Measurements from ENCODE around the gene ZBTB7C.
A peak's percentile ranks its signal among the peaks of the same experiment; 100 is the strongest.
"Not testable (repeated sequence)": the region's sequence is repeated elsewhere in the genome, so short reads cannot be mapped to it uniquely, and the experiment has no call there.

Gene ZBTB7C

GRCh38 chr18:48408727-48409590 is at the start of gene ZBTB7C:
ZBTB7C (minus strand) TSS chr18:48409383.
- DNase-seq (ENCODE audit: low read depth, low spot score): no peak

- DNase-seq (ENCODE audit: low read depth, low spot score): no peak
These were observed 47.7 kb upstream of the ZBTB7C start for GRCh38 chr18:48456838-48457237.

GRCh38 chr18:48455555-48456478 is 46.6 kb upstream of the ZBTB7C start:
- no peak for DNase-seq (ENCODE audit: low read depth, low spot score)

GRCh38 chr18:48454261-48454757 is 45.1 kb upstream of the ZBTB7C start:
- DNase-seq (ENCODE audit: low read depth, low spot score): no peak

GRCh38 chr18:48453330-48454066 is 44.3 kb upstream of the ZBTB7C start:
- no peak for DNase-seq (ENCODE audit: low read depth, low spot score)

- DNase-seq (ENCODE audit: low read depth, low spot score): no peak
These were observed 43.7 kb upstream of the ZBTB7C start for GRCh38 chr18:48452861-48453323.

GRCh38 chr18:48450685-48451084 is 41.5 kb upstream of the ZBTB7C start:
- no peak for DNase-seq (ENCODE audit: low read depth, low spot score)

- DNase-seq (ENCODE audit: low read depth, low spot score): peak; percentile 42
These were observed 37.5 kb upstream of the ZBTB7C start for GRCh38 chr18:48446582-48447225.

- DNase-seq (ENCODE audit: low read depth, low spot score): peak; percentile 47
These were observed 36.4 kb upstream of the ZBTB7C start for GRCh38 chr18:48445540-48445939.

- no peak for DNase-seq (ENCODE audit: low read depth, low spot score)
These were observed 33.6 kb upstream of the ZBTB7C start for GRCh38 chr18:48442761-48443160.

GRCh38 chr18:48441405-48441881 is 32.3 kb upstream of the ZBTB7C start:
- no peak for DNase-seq (ENCODE audit: low read depth, low spot score)

- no peak for DNase-seq (ENCODE audit: low read depth, low spot score)
These were observed 31.7 kb upstream of the ZBTB7C start for GRCh38 chr18:48440924-48441323.

- DNase-seq (ENCODE audit: low read depth, low spot score): no peak
These were observed 27.7 kb upstream of the ZBTB7C start for GRCh38 chr18:48436907-48437306.

- DNase-seq (ENCODE audit: low read depth, low spot score): not testable (repeated sequence)
These were observed 25.2 kb upstream of the ZBTB7C start for GRCh38 chr18:48434382-48434781.

- no peak for DNase-seq (ENCODE audit: low read depth, low spot score)
These were observed 24.4 kb upstream of the ZBTB7C start for GRCh38 chr18:48433541-48433940.

- no peak for DNase-seq (ENCODE audit: low read depth, low spot score)
These were observed 21.0 kb upstream of the ZBTB7C start for GRCh38 chr18:48430150-48430549.

- no peak for DNase-seq (ENCODE audit: low read depth, low spot score)
These were observed 19.4 kb upstream of the ZBTB7C start for GRCh38 chr18:48428475-48429177.

- no peak for DNase-seq (ENCODE audit: low read depth, low spot score)
These were observed 13.8 kb upstream of the ZBTB7C start for GRCh38 chr18:48422947-48423378.

- no peak for DNase-seq (ENCODE audit: low read depth, low spot score)
These were observed 10.3 kb upstream of the ZBTB7C start for GRCh38 chr18:48419277-48420022.

Measured in iPS DF 19.7 (cell line).